Activated CD4-positive, alpha-beta T cell treated with anti-CD3 and anti-CD28 coated beads for 36 hours (primary cell): Measurements from ENCODE around the gene CNN1. TPM values are rescaled to one million over a fixed set of nuclear protein-coding genes. Genes with fewer than 3 reads are reported as not detected.
"Not testable (repeated sequence)": the region's sequence is repeated elsewhere in the genome, so short reads cannot be mapped to it uniquely, and the experiment has no call there.

Experiments
- ATAC-seq: fragments of 200-7000 bp; cut with Tn5 transposase; one replicate; pipeline ENCODE4 v1.10.0; 2021; ENCODE audit warnings: mild to moderate bottlenecking, moderate library complexity
- CTCF ChIA-PET: fragments of 350-600 bp; sonication (Branson Sonifier 250); formaldehyde crosslinking; loops from one replicate; lab custom pipeline; 2021; ENCODE audit warnings: antibody characterized with exemption; lab: Charles Lee
- POLR2A ChIA-PET: fragments of 350-600 bp; sonication (Branson Sonifier 250); formaldehyde crosslinking; loops from one replicate; lab custom pipeline; 2021; ENCODE audit warnings: antibody characterized with exemption, inconsistent platforms; lab: Charles Lee
- DNase-seq: peaks from one replicate; pipeline ENCODE4 v3.0.0-alpha.2; 2020
- H3K27ac Mint-ChIP-seq: one replicate; pipeline ENCODE4 v1.8.0; 2021; ENCODE audit warnings: mixed read lengths
- H3K27me3 Mint-ChIP-seq: one replicate; pipeline ENCODE4 v1.8.0; 2021; ENCODE audit warnings: mixed read lengths
- H3K36me3 Mint-ChIP-seq: one replicate; pipeline ENCODE4 v1.8.0; 2021; ENCODE audit warnings: low read depth, mixed read lengths
- H3K4me1 Mint-ChIP-seq: one replicate; pipeline ENCODE4 v1.8.0; 2021; ENCODE audit warnings: mixed read lengths
- H3K4me3 Mint-ChIP-seq: one replicate; pipeline ENCODE4 v1.8.0; 2021; ENCODE audit warnings: mild to moderate bottlenecking, moderate library complexity, mixed read lengths
- H3K9me3 Mint-ChIP-seq: one replicate; pipeline ENCODE4 v1.8.0; 2021; ENCODE audit warnings: low read depth, mixed read lengths
- intact Hi-C, 2 experiments: fragments of 100-400 bp; cut with DNase I in 1 of 2; cut with micrococcal nuclease in 1 of 2; formaldehyde crosslinking; loops; one replicate each; pipeline versions ENCODE4 v1.14.2 to v1.15.1; 2022 to 2024; cut with DNase I, micrococcal nuclease
- microRNA-seq: library from miRNA; unstranded; fragments of <30 nt; microRNA quantifications from one replicate; pipeline ENCODE4 v1.2.0, GENCODE V29; 2021; ENCODE audit warnings: borderline replicate concordance
- total RNA-seq, 2 experiments: library from RNA; stranded (reverse); gene quantifications; one replicate each; pipeline ENCODE4 v1.2.3, GENCODE V29; 2021

CNN1 gene
- total RNA-seq, 2 experiments from 2014 or later = not detected

GRCh38 chr19:11587975-11588631 is 49.5 kb downstream of the CNN1 start:
- DNase-seq (no peak), ATAC-seq (peak; percentile 23)
- ChIA-PET POLR2A (no interaction called here), CTCF (interaction anchor here (0.6 to 1.8 kb wide), 4 partner anchors 28 to 322 kb away, joined by 4 to 9 read pairs (median 5); partner anchors contain the start of gene ELOF1)
- Mint-ChIP-seq H3K27ac (no peak overlapping the region), H3K9me3 (no peaks in the 10 kb centered on the region), H3K4me1 (peaks cover 3% of the 10 kb centered on the region), H3K27me3 (no peaks in the 10 kb centered on the region), H3K36me3 (no peaks in the 10 kb centered on the region), H3K4me3 (no peak overlapping the region)
- intact Hi-C loops = loop anchor here (1.0 to 5.0 kb wide), 7 partner anchors 28 to 295 kb away; partner anchors contain the start of genes ECSIT (in 1 of the 2) and ZNF653 (in 1 of the 2)

GRCh38 chr19:11594084-11594483 is 55.4 kb downstream of the CNN1 start:
- Mint-ChIP-seq H3K9me3 (no peaks in the 10 kb centered on the region), H3K4me3 (no peak overlapping the region), H3K4me1 (peaks cover 12% of the 10 kb centered on the region), H3K27me3 (no peaks in the 10 kb centered on the region), H3K36me3 (peaks cover 5% of the 10 kb centered on the region), H3K27ac (no peak overlapping the region)
- no peak for ATAC-seq
- ChIA-PET CTCF (interaction anchor here (1.6 kb wide), 1 partner anchor 9 kb away, joined by 5 read pairs; no protein-coding TSS in a partner anchor), POLR2A (no interaction called here)
- intact Hi-C loops = loop anchor here in 1 of 2 experiments (10.0 kb wide), 1 partner anchor 629 kb away; the partner anchor contains the start of gene SMARCA4
- DNase-seq = no peak

- peaks cover 14% of the 10 kb centered on the region for H3K36me3 Mint-ChIP-seq
- no peak overlapping the region for H3K27ac Mint-ChIP-seq
- CTCF ChIA-PET = interaction anchor here (0.5 kb wide), 1 partner anchor 503 kb away, joined by 3 read pairs; no protein-coding TSS in a partner anchor
- H3K4me1 Mint-ChIP-seq = peaks cover 30% of the 10 kb centered on the region
- intact Hi-C loops = loop anchor here in 1 of 2 experiments (2.0 to 10.0 kb wide), 4 partner anchors 59 to 631 kb away; partner anchors contain the start of genes SMARCA4, SWSAP1 and ZNF441
- no peaks in the 10 kb centered on the region for H3K27me3 Mint-ChIP-seq
- POLR2A ChIA-PET = interaction anchor here (1.5 kb wide), 1 partner anchor 15 kb away, joined by 6 read pairs; no protein-coding TSS in a partner anchor
- no peak for DNase-seq
- H3K9me3 Mint-ChIP-seq = no peaks in the 10 kb centered on the region
- no peak for ATAC-seq
- H3K4me3 Mint-ChIP-seq = peak overlapping the region; percentile 48
Observed at GRCh38 chr19:11596156-11596555, 57.5 kb downstream of the CNN1 start.

- intact Hi-C loops = loop anchor here in 1 of 2 experiments (1.0 to 10.0 kb wide), 12 partner anchors 38 to 633 kb away; partner anchors contain the start of genes ECSIT, ELOF1, ODAD3 and PRKCSH
- H3K27me3 Mint-ChIP-seq = no peaks in the 10 kb centered on the region
- H3K9me3 Mint-ChIP-seq = no peaks in the 10 kb centered on the region
- ChIA-PET CTCF (interaction anchor here (0.7 to 1.1 kb wide), 4 partner anchors 39 to 913 kb away, joined by 3 to 4 read pairs (median 4); partner anchors contain the start of gene ELOF1), POLR2A (no interaction called here)
- peaks cover 34% of the 10 kb centered on the region for H3K4me1 Mint-ChIP-seq
- H3K36me3 Mint-ChIP-seq = peaks cover 18% of the 10 kb centered on the region
- peak within 1 kb of the TSS; percentile 97 for H3K4me3 Mint-ChIP-seq
- ATAC-seq = peak; percentile 100
- peak within 1 kb of the TSS; percentile 91 for H3K27ac Mint-ChIP-seq
- peak; percentile 99 for DNase-seq
Observed at GRCh38 chr19:11597202-11598102, 58.8 kb downstream of the CNN1 start, which contains the start of gene ZNF627. TSS of gene ZNF627 (plus strand) at chr19:11597483. CDS start at chr19:11597628, 145 bp downstream.

- CTCF ChIA-PET = interaction anchor here (0.7 to 1.0 kb wide), 3 partner anchors 62 to 913 kb away, joined by 3 to 4 read pairs (median 3); no protein-coding TSS in a partner anchor
- Mint-ChIP-seq H3K36me3 (peaks cover 20% of the 10 kb centered on the region), H3K9me3 (no peaks in the 10 kb centered on the region), H3K27ac (peak overlapping the region; percentile 91), H3K4me3 (peak overlapping the region; percentile 97), H3K4me1 (peaks cover 34% of the 10 kb centered on the region), H3K27me3 (no peaks in the 10 kb centered on the region)
- ATAC-seq (no peak), DNase-seq (no peak)
- intact Hi-C loops = loop anchor here in 1 of 2 experiments (10.0 kb wide), 1 partner anchor 633 kb away; the partner anchor contains the start of gene SMARCA4
- POLR2A ChIA-PET = no interaction called here
Observed at GRCh38 chr19:11598103-11598483, 59.4 kb downstream of the CNN1 start.

- ChIA-PET CTCF (no interaction called here), POLR2A (no interaction called here)
- intact Hi-C loops = loop anchor here in 1 of 2 experiments (10.0 kb wide), 1 partner anchor 634 kb away; the partner anchor contains the start of gene SMARCA4
- no peak for ATAC-seq
- H3K27ac Mint-ChIP-seq = no peak overlapping the region
- peak overlapping the region; percentile 97 for H3K4me3 Mint-ChIP-seq
- peaks cover 34% of the 10 kb centered on the region for H3K4me1 Mint-ChIP-seq
- H3K36me3 Mint-ChIP-seq = peaks cover 22% of the 10 kb centered on the region
- no peaks in the 10 kb centered on the region for H3K9me3 Mint-ChIP-seq
- no peak for DNase-seq
- H3K27me3 Mint-ChIP-seq = no peaks in the 10 kb centered on the region
Observed at GRCh38 chr19:11598746-11599145, 60.1 kb downstream of the CNN1 start.

- H3K36me3 Mint-ChIP-seq = peaks cover 30% of the 10 kb centered on the region
- POLR2A ChIA-PET, H3K27me3 Mint-ChIP-seq, H3K4me3 Mint-ChIP-seq, H3K27ac Mint-ChIP-seq, H3K9me3 Mint-ChIP-seq, ATAC-seq: not testable (repeated sequence)
- intact Hi-C loops = loop anchor here in 1 of 2 experiments (10.0 kb wide), 1 partner anchor 635 kb away; the partner anchor contains the start of gene SMARCA4
- H3K4me1 Mint-ChIP-seq = peaks cover 34% of the 10 kb centered on the region
- DNase-seq = peak; percentile 25
- CTCF ChIA-PET = interaction anchor here (0.7 kb wide), 1 partner anchor 104 kb away, joined by 3 read pairs; no protein-coding TSS in a partner anchor
Observed at GRCh38 chr19:11599704-11600103, 61.1 kb downstream of the CNN1 start.

Small RNA genes within 50 kb of the gene (microRNA-seq; reads per million reads assigned to microRNA genes)
- gene MIR7974 = 4.6 reads per million, percentile 12 among the genes with 10 or more reads in this experiment

Other genes with a start within 250 kb of the CNN1 start
- not detected for gene TSPAN16, start 242.7 kb upstream of the CNN1 start, total RNA-seq
- gene RAB3D, start 199.2 kb upstream of the CNN1 start, total RNA-seq = 1 to 10 TPM; 7.5 to 8.9 TPM
- 10 to 100 TPM; 28.0 to 32.6 TPM for gene TMEM205, start 192.6 kb upstream of the CNN1 start, total RNA-seq
- 10 to 100 TPM; 15.3 to 18.0 TPM for gene CCDC159, start 192.3 kb upstream of the CNN1 start, total RNA-seq
- gene PLPPR2, start 183.4 kb upstream of the CNN1 start, total RNA-seq = 1 to 10 TPM; 2.1 to 2.2 TPM
- 1 to 10 TPM; 1.5 to 1.7 TPM for gene SWSAP1, start 164.2 kb upstream of the CNN1 start, total RNA-seq
- 1 to 10 TPM; 8.0 to 8.4 TPM for gene EPOR, start 154.5 kb upstream of the CNN1 start, total RNA-seq
- gene RGL3, start 119.5 kb upstream of the CNN1 start, total RNA-seq = not detected
- gene ODAD3, start 103.7 kb upstream of the CNN1 start, total RNA-seq = under 1 TPM; 0.16 to 0.25 TPM
- 100 to 1,000 TPM; 225 to 269 TPM for gene PRKCSH, start 103.2 kb upstream of the CNN1 start, total RNA-seq
- gene ELAVL3, start 57.8 kb upstream of the CNN1 start, total RNA-seq = under 1 TPM in 1 of 2 experiments, not detected in 1; 0.09 TPM
- 10 to 100 TPM; 13.1 to 16.6 TPM for gene ZNF653, start 33.0 kb upstream of the CNN1 start, total RNA-seq
- 10 to 100 TPM; 37.2 to 44.6 TPM for gene ECSIT, start 9.7 kb upstream of the CNN1 start, total RNA-seq
- gene ELOF1, start 20.4 kb downstream of the CNN1 start, total RNA-seq = 10 to 100 TPM; 48.0 to 53.7 TPM
- 10 to 100 TPM; 10.3 to 12.4 TPM for gene ACP5, start 38.8 kb downstream of the CNN1 start, total RNA-seq
- 1 to 10 TPM; 6.4 to 6.7 TPM for gene ZNF627, start 58.6 kb downstream of the CNN1 start, total RNA-seq
- 1 to 10 TPM; 2.9 to 3.0 TPM for gene ZNF823, start 200.1 kb downstream of the CNN1 start, total RNA-seq
- gene ZNF441, start 228.1 kb downstream of the CNN1 start, total RNA-seq = 1 to 10 TPM; 4.3 to 5.0 TPM